WTC11 (cell line): ENCODE results near the gene TOR1A.

Source experiments
- CREM ChIP-seq: sonication (generic); formaldehyde crosslinking; IDR thresholded peaks from 2 replicates; pipeline ENCODE4 v1.8.1; 2022; ENCODE audit warnings: mild to moderate bottlenecking, missing genetic modification reagents, moderate library complexity
- NFYB ChIP-seq: sonication (generic); formaldehyde crosslinking; conservative IDR thresholded peaks from 2 replicates; pipeline ENCODE4 v1.8.0; 2022; ENCODE audit warnings: low read depth, missing genetic modification reagents
- NR2C2 ChIP-seq: sonication (generic); formaldehyde crosslinking; IDR thresholded peaks from 2 replicates; pipeline ENCODE4 v1.8.0; 2022; ENCODE audit warnings: mild to moderate bottlenecking, missing genetic modification reagents
- SP1 ChIP-seq: sonication (generic); formaldehyde crosslinking; conservative IDR thresholded peaks from 2 replicates; pipeline ENCODE4 v1.8.1; 2022; ENCODE audit warnings: missing genetic modification reagents
- TEAD4 ChIP-seq: sonication (generic); formaldehyde crosslinking; IDR thresholded peaks from 2 replicates; pipeline ENCODE4 v1.8.0; 2022; ENCODE audit warnings: mild to moderate bottlenecking, missing genetic modification reagents
- ZNF121 ChIP-seq: sonication (generic); formaldehyde crosslinking; IDR thresholded peaks from 2 replicates; pipeline ENCODE4 v1.8.0; 2023; ENCODE audit warnings: missing genetic modification reagents
- ZNF232 ChIP-seq: sonication (generic); formaldehyde crosslinking; IDR thresholded peaks from 2 replicates; pipeline ENCODE4 v1.8.0; 2022; ENCODE audit warnings: mild to moderate bottlenecking, missing genetic modification reagents
- ZNF317 ChIP-seq: sonication (generic); formaldehyde crosslinking; IDR thresholded peaks from 2 replicates; pipeline ENCODE4 v1.8.1; 2023; ENCODE audit warnings: low read depth, mild to moderate bottlenecking, moderate library complexity, missing genetic modification reagents, borderline replicate concordance
- TF ChIP-seq, protein P1 (sequence below): sonication (generic); formaldehyde crosslinking; IDR thresholded peaks from 2 replicates; pipeline ENCODE4 v1.8.1; 2023; ENCODE audit warnings: mild to moderate bottlenecking, missing genetic modification reagents, moderate library complexity
- TF ChIP-seq, protein P2 (sequence below): fragments of 200-600 bp; IDR thresholded peaks from 2 replicates; pipeline ENCODE4 v1.8.0; 2022; ENCODE audit warnings: antibody characterized with exemption
- TF ChIP-seq, protein P3 (sequence below): sonication (generic); formaldehyde crosslinking; IDR thresholded peaks from 2 replicates; pipeline ENCODE4 v1.8.1; 2023; ENCODE audit warnings: mild to moderate bottlenecking, moderate library complexity, missing genetic modification reagents
- TF ChIP-seq, protein P4 (sequence below): sonication (generic); formaldehyde crosslinking; IDR thresholded peaks from 2 replicates; pipeline ENCODE4 v1.8.1; 2023; ENCODE audit warnings: mild to moderate bottlenecking, missing genetic modification reagents, moderate library complexity

DNA sequence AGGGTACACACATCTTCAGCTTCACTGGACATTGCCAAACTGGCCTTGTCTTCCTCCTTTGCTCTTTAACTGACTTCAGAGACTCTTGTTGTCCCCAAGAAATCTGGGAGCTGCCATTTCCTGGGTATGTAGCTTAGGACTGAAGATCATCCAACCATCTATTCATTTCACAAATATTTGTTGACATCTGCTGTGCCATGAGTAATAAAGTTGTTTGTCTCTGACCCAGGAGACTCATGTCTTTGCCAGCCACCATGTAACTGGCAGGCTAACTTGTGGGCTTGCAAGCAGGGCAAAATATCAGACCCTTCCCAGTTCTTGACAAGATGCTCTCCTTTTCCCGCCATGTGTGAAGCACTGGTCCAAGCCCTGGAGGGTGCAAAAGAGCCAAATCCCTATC lies 38.1 kb downstream of the TOR1A start:
- TF ChIP-seq, protein P1, sequence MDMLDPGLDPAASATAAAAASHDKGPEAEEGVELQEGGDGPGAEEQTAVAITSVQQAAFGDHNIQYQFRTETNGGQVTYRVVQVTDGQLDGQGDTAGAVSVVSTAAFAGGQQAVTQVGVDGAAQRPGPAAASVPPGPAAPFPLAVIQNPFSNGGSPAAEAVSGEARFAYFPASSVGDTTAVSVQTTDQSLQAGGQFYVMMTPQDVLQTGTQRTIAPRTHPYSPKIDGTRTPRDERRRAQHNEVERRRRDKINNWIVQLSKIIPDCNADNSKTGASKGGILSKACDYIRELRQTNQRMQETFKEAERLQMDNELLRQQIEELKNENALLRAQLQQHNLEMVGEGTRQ (CRISPR knock-in tag) = no peak
- no peak for TF ChIP-seq TEAD4 (CRISPR knock-in tag)
- no peak for TF ChIP-seq ZNF317 (CRISPR knock-in tag)
- TF ChIP-seq ZNF121 (CRISPR knock-in tag) = no peak
- TF ChIP-seq ZNF232 (CRISPR knock-in tag) = no peak
- TF ChIP-seq, protein P2, sequence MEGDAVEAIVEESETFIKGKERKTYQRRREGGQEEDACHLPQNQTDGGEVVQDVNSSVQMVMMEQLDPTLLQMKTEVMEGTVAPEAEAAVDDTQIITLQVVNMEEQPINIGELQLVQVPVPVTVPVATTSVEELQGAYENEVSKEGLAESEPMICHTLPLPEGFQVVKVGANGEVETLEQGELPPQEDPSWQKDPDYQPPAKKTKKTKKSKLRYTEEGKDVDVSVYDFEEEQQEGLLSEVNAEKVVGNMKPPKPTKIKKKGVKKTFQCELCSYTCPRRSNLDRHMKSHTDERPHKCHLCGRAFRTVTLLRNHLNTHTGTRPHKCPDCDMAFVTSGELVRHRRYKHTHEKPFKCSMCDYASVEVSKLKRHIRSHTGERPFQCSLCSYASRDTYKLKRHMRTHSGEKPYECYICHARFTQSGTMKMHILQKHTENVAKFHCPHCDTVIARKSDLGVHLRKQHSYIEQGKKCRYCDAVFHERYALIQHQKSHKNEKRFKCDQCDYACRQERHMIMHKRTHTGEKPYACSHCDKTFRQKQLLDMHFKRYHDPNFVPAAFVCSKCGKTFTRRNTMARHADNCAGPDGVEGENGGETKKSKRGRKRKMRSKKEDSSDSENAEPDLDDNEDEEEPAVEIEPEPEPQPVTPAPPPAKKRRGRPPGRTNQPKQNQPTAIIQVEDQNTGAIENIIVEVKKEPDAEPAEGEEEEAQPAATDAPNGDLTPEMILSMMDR = no peak
- no peak for TF ChIP-seq SP1 (CRISPR knock-in tag)
- TF ChIP-seq CREM (CRISPR knock-in tag) = no peak
- TF ChIP-seq NR2C2 (CRISPR knock-in tag) = no peak
- TF ChIP-seq, protein P3, sequence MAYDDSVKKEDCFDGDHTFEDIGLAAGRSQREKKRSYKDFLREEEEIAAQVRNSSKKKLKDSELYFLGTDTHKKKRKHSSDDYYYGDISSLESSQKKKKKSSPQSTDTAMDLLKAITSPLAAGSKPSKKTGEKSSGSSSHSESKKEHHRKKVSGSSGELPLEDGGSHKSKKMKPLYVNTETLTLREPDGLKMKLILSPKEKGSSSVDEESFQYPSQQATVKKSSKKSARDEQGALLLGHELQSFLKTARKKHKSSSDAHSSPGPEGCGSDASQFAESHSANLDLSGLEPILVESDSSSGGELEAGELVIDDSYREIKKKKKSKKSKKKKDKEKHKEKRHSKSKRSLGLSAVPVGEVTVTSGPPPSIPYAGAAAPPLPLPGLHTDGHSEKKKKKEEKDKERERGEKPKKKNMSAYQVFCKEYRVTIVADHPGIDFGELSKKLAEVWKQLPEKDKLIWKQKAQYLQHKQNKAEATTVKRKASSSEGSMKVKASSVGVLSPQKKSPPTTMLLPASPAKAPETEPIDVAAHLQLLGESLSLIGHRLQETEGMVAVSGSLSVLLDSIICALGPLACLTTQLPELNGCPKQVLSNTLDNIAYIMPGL (CRISPR knock-in tag) = no peak
- no peak for TF ChIP-seq NFYB (CRISPR knock-in tag)
- TF ChIP-seq, protein P4, sequence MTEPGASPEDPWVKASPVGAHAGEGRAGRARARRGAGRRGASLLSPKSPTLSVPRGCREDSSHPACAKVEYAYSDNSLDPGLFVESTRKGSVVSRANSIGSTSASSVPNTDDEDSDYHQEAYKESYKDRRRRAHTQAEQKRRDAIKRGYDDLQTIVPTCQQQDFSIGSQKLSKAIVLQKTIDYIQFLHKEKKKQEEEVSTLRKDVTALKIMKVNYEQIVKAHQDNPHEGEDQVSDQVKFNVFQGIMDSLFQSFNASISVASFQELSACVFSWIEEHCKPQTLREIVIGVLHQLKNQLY (CRISPR knock-in tag) = no peak
